Naive thymus-derived CD4-positive, alpha-beta T cell (primary cell): Measurements from ENCODE around the gene GRK6. TPM values are rescaled to one million over a fixed set of nuclear protein-coding genes. Genes with fewer than 3 reads are reported as not detected.

Experiments used
- ATAC-seq: fragments of 150-1000 bp; cut with Tn5 transposase; 2 replicates; pipeline ENCODE4 v1.10.0; 2021; ENCODE audit warnings: mild to moderate bottlenecking, moderate library complexity
- CTCF ChIA-PET: fragments of 350-600 bp; sonication (Branson Sonifier 250); formaldehyde crosslinking; loops from one replicate; lab custom pipeline; 2021; ENCODE audit warnings: antibody characterized with exemption; lab: Charles Lee
- POLR2A ChIA-PET: fragments of 350-600 bp; sonication (Branson Sonifier 250); formaldehyde crosslinking; loops from one replicate; lab custom pipeline; 2021; ENCODE audit warnings: antibody characterized with exemption, inconsistent platforms; lab: Charles Lee
- DNase-seq, 9 donors: peaks; one replicate each; pipeline versions ENCODE4 v3.0.0 to v3.0.0-alpha.2; 2020 to 2022; ENCODE audit warnings: mixed read lengths in 1 of 9
- H3K27ac ChIP-seq: one replicate; pipeline ENCODE4 v1.7.0; 2013; ENCODE audit warnings: mild to moderate bottlenecking, low read depth, low read length, moderate library complexity
- H3K27me3 ChIP-seq, 2 donors: one replicate each; pipeline ENCODE4 v1.7.0; 2013; ENCODE audit warnings: low read length in 2 of 2, mild to moderate bottlenecking in 2 of 2, moderate library complexity in 2 of 2; ENCODE audit not compliant: control insufficient read depth in 2 of 2, insufficient read depth in 2 of 2
- H3K36me3 ChIP-seq, 3 experiments: 1 replicate in 2 of 3; 2 replicates in 1 of 3; pipeline ENCODE4 v1.7.0; 2013; ENCODE audit warnings: low read length in 3 of 3, mild to moderate bottlenecking in 3 of 3, moderate library complexity in 1 of 3; ENCODE audit not compliant: insufficient read depth in 3 of 3, control insufficient read depth in 2 of 3
- H3K4me1 ChIP-seq, 2 donors: one replicate each; pipeline ENCODE4 v1.7.0; 2013; ENCODE audit warnings: low read length in 2 of 2, mild to moderate bottlenecking in 2 of 2, moderate library complexity in 1 of 2; ENCODE audit not compliant: control insufficient read depth in 2 of 2, insufficient read depth in 2 of 2
- H3K4me3 ChIP-seq: 2 replicates; pipeline ENCODE4 v1.7.0; 2013; ENCODE audit warnings: mild to moderate bottlenecking, low read length
- H3K9me3 ChIP-seq, 3 experiments: 1 replicate in 2 of 3; 2 replicates in 1 of 3; pipeline ENCODE4 v1.7.0; 2013; ENCODE audit warnings: low read length in 3 of 3; ENCODE audit not compliant: control insufficient read depth in 2 of 3
- H3K27ac Mint-ChIP-seq, 9 donors: one replicate each; pipeline ENCODE4 v1.8.0; 2020 to 2022; ENCODE audit warnings: mixed read lengths in 9 of 9, mild to moderate bottlenecking in 8 of 9, moderate library complexity in 5 of 9, inconsistent platforms in 2 of 9
- H3K27me3 Mint-ChIP-seq, 5 donors: one replicate each; pipeline ENCODE4 v1.8.0; 2021 to 2022; ENCODE audit warnings: mixed read lengths in 5 of 5, mild to moderate bottlenecking in 1 of 5
- H3K36me3 Mint-ChIP-seq, 5 donors: one replicate each; pipeline ENCODE4 v1.8.0; 2020 to 2022; ENCODE audit warnings: mixed read lengths in 5 of 5, mild to moderate bottlenecking in 3 of 5, inconsistent platforms in 1 of 5
- H3K4me1 Mint-ChIP-seq, 7 donors: one replicate each; pipeline ENCODE4 v1.8.0; 2020 to 2022; ENCODE audit warnings: mixed read lengths in 7 of 7, mild to moderate bottlenecking in 3 of 7, inconsistent platforms in 1 of 7
- H3K4me3 Mint-ChIP-seq, 10 donors: one replicate each; pipeline ENCODE4 v1.8.0; 2020 to 2022; ENCODE audit warnings: mild to moderate bottlenecking in 10 of 10, mixed read lengths in 10 of 10, moderate library complexity in 6 of 10, inconsistent platforms in 2 of 10
- H3K9me3 Mint-ChIP-seq, 11 donors: one replicate each; pipeline ENCODE4 v1.8.0; 2020 to 2022; ENCODE audit warnings: mixed read lengths in 11 of 11, mild to moderate bottlenecking in 4 of 11, inconsistent platforms in 1 of 11, moderate library complexity in 1 of 11
- intact Hi-C, 2 donors: fragments of 100-400 bp; cut with micrococcal nuclease; formaldehyde crosslinking; loops; one replicate each; pipeline ENCODE4 v1.15.1; 2023
- polyA plus RNA-seq, 2 donors: library from polyadenylated mRNA; unstranded; fragments of 300-500 nt; fragmentation: Illumina TruSeq; gene quantifications; one replicate each; pipeline ENCODE4 v1.2.3, GENCODE V29; 2021
- total RNA-seq, 6 experiments: library from RNA in 5 of 6; stranded (reverse) in 5 of 6; gene quantifications; 1 replicate in 5 of 6; 2 replicates in 1 of 6; pipeline ENCODE4 v1.2.3 and lab custom pipeline; 2021 to 2026

Gene GRK6
- total and polyA plus RNA-seq, 7 experiments from 2014 or later = 78.8 to 246 (median 200) TPM

GRCh38 chr5:177403102-177403791 is 23.2 kb upstream of the GRK6 start:
- intact Hi-C loops = loop anchor here (1.0 to 2.0 kb wide), 10 partner anchors 26 to 270 kb away; partner anchors contain the start of genes PDLIM7 (in 2 of the 2), NSD1 (in 1 of the 2), PRR7 (in 1 of the 2) and RGS14 (in 1 of the 2)
- Mint-ChIP-seq H3K4me3 (peak overlapping the region; percentile 76 to 88 (median 84)), H3K36me3 (no peaks in the 10 kb centered on the region), H3K4me1 (peaks cover 7 to 35% (median 23%) of the 10 kb centered on the region in 7 donors), H3K27me3 (peaks cover 0 to 58% (median 0%) of the 10 kb centered on the region in 5 donors), H3K27ac (peak overlapping the region in 7 of 9 donors; percentile 23 to 80 (median 71)), H3K9me3 (peaks cover 0 to 2% (median 0%) of the 10 kb centered on the region in 11 donors)
- POLR2A ChIA-PET = interaction anchor here (0.6 to 9.5 kb wide), 18 partner anchors 11 to 95 kb away, joined by 3 to 210 read pairs (median 6); partner anchors contain the start of genes GRK6, PDLIM7 and PRR7
- peaks cover 25 to 33% of the 10 kb centered on the region in 2 donors for H3K4me1 ChIP-seq
- H3K9me3 ChIP-seq = no peaks in the 10 kb centered on the region
- ATAC-seq = peak; percentile 45
- H3K27me3 ChIP-seq = no peaks in the 10 kb centered on the region
- H3K4me3 ChIP-seq = peak overlapping the region; percentile 61
- peak in 8 of 9 donors; percentile 48 to 64 (median 60) for DNase-seq
- peak overlapping the region; percentile 25 for H3K27ac ChIP-seq
- H3K36me3 ChIP-seq = no peaks in the 10 kb centered on the region
- CTCF ChIA-PET = interaction anchor here (0.6 to 9.6 kb wide), 27 partner anchors 9 to 289 kb away, joined by 3 to 189 read pairs (median 11); partner anchors contain the start of genes GRK6, PDLIM7, PRR7 and SLC34A1

GRCh38 chr5:177403792-177404640 is 22.5 kb upstream of the GRK6 start:
- POLR2A ChIA-PET = interaction anchor here (0.6 to 9.5 kb wide), 21 partner anchors 10 to 750 kb away, joined by 3 to 210 read pairs (median 6); partner anchors contain the start of genes GRK6 and PRR7
- ATAC-seq (peak; percentile 87), DNase-seq (peak; percentile 74 to 86 (median 84))
- peak overlapping the region in 9 of 10 donors; percentile 76 to 88 (median 84) for H3K4me3 Mint-ChIP-seq
- Histone ChIP-seq H3K4me3 (peak overlapping the region; percentile 61), H3K27ac (peak overlapping the region; percentile 41), H3K9me3 (no peaks in the 10 kb centered on the region), H3K36me3 (no peaks in the 10 kb centered on the region), H3K4me1 (peaks cover 25 to 33% of the 10 kb centered on the region in 2 donors), H3K27me3 (no peaks in the 10 kb centered on the region)
- H3K36me3 Mint-ChIP-seq = no peaks in the 10 kb centered on the region
- peaks cover 7 to 35% (median 23%) of the 10 kb centered on the region in 7 donors for H3K4me1 Mint-ChIP-seq
- CTCF ChIA-PET = interaction anchor here (0.6 to 9.6 kb wide), 25 partner anchors 9 to 290 kb away, joined by 3 to 189 read pairs (median 11); partner anchors contain the start of genes GRK6, PDLIM7, PRR7 and SLC34A1
- H3K27ac Mint-ChIP-seq = peak overlapping the region in 1 of 9 donors; percentile 19
- intact Hi-C loops = loop anchor here (1.0 to 2.0 kb wide), 13 partner anchors 22 to 271 kb away; partner anchors contain the start of genes PDLIM7 (in 2 of the 2), PRR7 (in 2 of the 2), GRK6 (in 1 of the 2) and NSD1 (in 1 of the 2)
- peaks cover 0 to 54% (median 0%) of the 10 kb centered on the region in 5 donors for H3K27me3 Mint-ChIP-seq
- H3K9me3 Mint-ChIP-seq = peaks cover 0 to 2% (median 0%) of the 10 kb centered on the region in 11 donors

- ATAC-seq (no peak), DNase-seq (no peak)
- Mint-ChIP-seq H3K27ac (peak overlapping the region in 3 of 9 donors; percentile 19 to 58 (median 33)), H3K27me3 (peaks cover 0 to 53% (median 0%) of the 10 kb centered on the region in 5 donors), H3K4me3 (peak overlapping the region in 9 of 10 donors; percentile 29 to 88 (median 58)), H3K9me3 (peaks cover 0 to 2% (median 0%) of the 10 kb centered on the region in 11 donors), H3K4me1 (peaks cover 7 to 35% (median 23%) of the 10 kb centered on the region in 7 donors), H3K36me3 (no peaks in the 10 kb centered on the region)
- Histone ChIP-seq H3K36me3 (no peaks in the 10 kb centered on the region), H3K4me3 (peak overlapping the region; percentile 61), H3K4me1 (peaks cover 25 to 33% of the 10 kb centered on the region in 2 donors), H3K27ac (peak overlapping the region; percentile 41), H3K27me3 (no peaks in the 10 kb centered on the region), H3K9me3 (no peaks in the 10 kb centered on the region)
- POLR2A ChIA-PET = interaction anchor here (0.7 to 9.5 kb wide), 14 partner anchors 9 to 750 kb away, joined by 3 to 210 read pairs (median 6); partner anchors contain the start of genes GRK6 and PRR7
- CTCF ChIA-PET = interaction anchor here (0.8 to 9.6 kb wide), 14 partner anchors 10 to 104 kb away, joined by 3 to 189 read pairs (median 26); partner anchors contain the start of genes GRK6, PRR7 and SLC34A1
- intact Hi-C loops = loop anchor here (1.0 to 2.0 kb wide), 4 partner anchors 22 to 97 kb away; partner anchors contain the start of genes GRK6 (in 1 of the 2) and PRR7 (in 1 of the 2)
Observed at GRCh38 chr5:177404641-177405179, 21.8 kb upstream of the GRK6 start.

- Mint-ChIP-seq H3K4me3 (peak overlapping the region in 3 of 10 donors; percentile 84 to 88 (median 86)), H3K9me3 (peaks cover 0 to 2% (median 0%) of the 10 kb centered on the region in 11 donors), H3K4me1 (peaks cover 7 to 35% (median 24%) of the 10 kb centered on the region in 7 donors), H3K36me3 (no peaks in the 10 kb centered on the region), H3K27ac (no peak overlapping the region), H3K27me3 (peaks cover 0 to 51% (median 0%) of the 10 kb centered on the region in 5 donors)
- DNase-seq = no peak
- POLR2A ChIA-PET = interaction anchor here (1.4 to 9.5 kb wide), 7 partner anchors 9 to 52 kb away, joined by 5 to 210 read pairs (median 48); partner anchors contain the start of genes GRK6 and PRR7
- no peak for ATAC-seq
- intact Hi-C loops = loop anchor here in 1 of 2 donors (2.0 kb wide), 1 partner anchor 41 kb away; the partner anchor contains the start of gene PRR7
- CTCF ChIA-PET = interaction anchor here (1.6 to 9.6 kb wide), 11 partner anchors 10 to 86 kb away, joined by 3 to 189 read pairs (median 41); partner anchors contain the start of genes GRK6 and PRR7
- no peaks in the 10 kb centered on the region for H3K36me3 ChIP-seq
- H3K27ac ChIP-seq = no peak overlapping the region
- no peak overlapping the region for H3K4me3 ChIP-seq
- H3K4me1 ChIP-seq = peaks cover 25 to 33% of the 10 kb centered on the region in 2 donors
- no peaks in the 10 kb centered on the region for H3K9me3 ChIP-seq
- no peaks in the 10 kb centered on the region for H3K27me3 ChIP-seq
Observed at GRCh38 chr5:177405312-177405711, 21.2 kb upstream of the GRK6 start.

GRCh38 chr5:177405805-177406204 is 20.7 kb upstream of the GRK6 start:
- Mint-ChIP-seq H3K4me3 (peak overlapping the region in 1 of 10 donors; percentile 5), H3K27me3 (peaks cover 0 to 51% (median 0%) of the 10 kb centered on the region in 5 donors), H3K36me3 (no peaks in the 10 kb centered on the region), H3K4me1 (peaks cover 7 to 40% (median 29%) of the 10 kb centered on the region in 7 donors), H3K9me3 (peaks cover 0 to 2% (median 0%) of the 10 kb centered on the region in 11 donors), H3K27ac (no peak overlapping the region)
- Histone ChIP-seq H3K4me3 (no peak overlapping the region), H3K27me3 (no peaks in the 10 kb centered on the region), H3K36me3 (no peaks in the 10 kb centered on the region), H3K4me1 (peaks cover 28 to 37% of the 10 kb centered on the region in 2 donors), H3K27ac (no peak overlapping the region), H3K9me3 (no peaks in the 10 kb centered on the region)
- intact Hi-C loops = loop anchor here in 1 of 2 donors (2.0 kb wide), 1 partner anchor 41 kb away; the partner anchor contains the start of gene PRR7
- POLR2A ChIA-PET = interaction anchor here (2.0 to 9.5 kb wide), 6 partner anchors 8 to 48 kb away, joined by 5 to 210 read pairs (median 68); partner anchors contain the start of genes GRK6 and PRR7
- peak; percentile 39 for ATAC-seq
- CTCF ChIA-PET = interaction anchor here (0.6 to 9.6 kb wide), 7 partner anchors 9 to 128 kb away, joined by 3 to 189 read pairs (median 44); partner anchors contain the start of genes GRK6 and PRR7
- DNase-seq = no peak
